Trophoblast cell (in vitro differentiated cells and primary cell): Measurements from ENCODE around the gene STK10.
A peak's percentile ranks its signal among the peaks of the same experiment; 100 is the strongest.

ENCODE experiments used
- DNase-seq, 2 donors: peaks; one replicate each; pipeline ENCODE4 v3.0.0-alpha.2; 2016
- H2AFZ ChIP-seq: 2 replicates; pipeline ENCODE4 v1.6.1; 2013; ENCODE audit warnings: low read length, moderate library complexity, mild to moderate bottlenecking; ENCODE audit not compliant: insufficient read depth, poor library complexity
- H2AK5ac ChIP-seq: 2 replicates; pipeline ENCODE4 v1.6.1; 2013; ENCODE audit warnings: mild to moderate bottlenecking, low read length
- H2BK120ac ChIP-seq: 2 replicates; pipeline ENCODE4 v1.6.1; 2013; ENCODE audit warnings: low read length, mild to moderate bottlenecking, moderate library complexity; ENCODE audit not compliant: insufficient read depth, poor library complexity
- H2BK12ac ChIP-seq: 2 replicates; pipeline ENCODE4 v1.6.1; 2013; ENCODE audit warnings: mild to moderate bottlenecking, low read length, moderate library complexity
- H2BK5ac ChIP-seq: 2 replicates; pipeline ENCODE4 v1.6.1; 2013; ENCODE audit warnings: low read length, low read depth, moderate library complexity, mild to moderate bottlenecking; ENCODE audit not compliant: poor library complexity
- H3K14ac ChIP-seq: 2 replicates; pipeline ENCODE4 v1.6.1; 2013; ENCODE audit warnings: mild to moderate bottlenecking, low read length
- H3K18ac ChIP-seq: 2 replicates; pipeline ENCODE4 v1.6.1; 2013; ENCODE audit warnings: mild to moderate bottlenecking, low read length
- H3K23ac ChIP-seq: 2 replicates; pipeline ENCODE4 v1.6.1; 2013; ENCODE audit warnings: low read length
- H3K27ac ChIP-seq: 2 replicates; pipeline ENCODE4 v1.5.1; 2013; ENCODE audit warnings: low read depth, mild to moderate bottlenecking, inconsistent platforms, low read length, moderate library complexity
- H3K27me3 ChIP-seq: 2 replicates; pipeline ENCODE4 v1.6.1; 2013; ENCODE audit warnings: inconsistent platforms, mild to moderate bottlenecking, low read length, moderate library complexity; ENCODE audit not compliant: insufficient read depth
- H3K36me3 ChIP-seq, 2 experiments: 1 replicate in 1 of 2; 2 replicates in 1 of 2; pipeline ENCODE4 v1.6.1; 2013; ENCODE audit warnings: low read length in 2 of 2, mild to moderate bottlenecking in 2 of 2, moderate library complexity in 1 of 2; ENCODE audit not compliant: insufficient read depth in 2 of 2, control insufficient read depth in 1 of 2
- H3K4ac ChIP-seq: 2 replicates; pipeline ENCODE4 v1.6.1; 2013; ENCODE audit warnings: low read depth, mild to moderate bottlenecking, low read length, moderate library complexity
- H3K4me1 ChIP-seq, 2 experiments: 1 replicate in 1 of 2; 2 replicates in 1 of 2; pipeline ENCODE4 v1.6.1; 2013; ENCODE audit warnings: low read length in 2 of 2, mild to moderate bottlenecking in 2 of 2, moderate library complexity in 1 of 2; ENCODE audit not compliant: insufficient read depth in 2 of 2, control insufficient read depth in 1 of 2
- H3K4me2 ChIP-seq: 2 replicates; pipeline ENCODE4 v1.6.1; 2013; ENCODE audit warnings: inconsistent platforms, mild to moderate bottlenecking, low read length, moderate library complexity
- H3K4me3 ChIP-seq: 2 replicates; pipeline ENCODE4 v1.5.1; 2013; ENCODE audit warnings: mild to moderate bottlenecking, low read depth, low read length, inconsistent platforms
- H3K79me1 ChIP-seq: one replicate; pipeline ENCODE4 v1.6.1; 2013; ENCODE audit warnings: low read length
- H3K79me2 ChIP-seq: 2 replicates; pipeline ENCODE4 v1.6.1; 2013; ENCODE audit warnings: low read length, mild to moderate bottlenecking; ENCODE audit not compliant: control insufficient read depth, insufficient read depth, poor library complexity
- H3K9ac ChIP-seq: 2 replicates; pipeline ENCODE4 v1.6.1; 2013; ENCODE audit warnings: mild to moderate bottlenecking, low read length
- H3K9me3 ChIP-seq: 2 replicates; pipeline ENCODE4 v1.6.1; 2013; ENCODE audit warnings: low read depth, mild to moderate bottlenecking, control low read depth, inconsistent platforms, low read length; ENCODE audit not compliant: insufficient read depth
- H4K12ac ChIP-seq: 2 replicates; pipeline ENCODE4 v1.6.1; 2013; ENCODE audit warnings: low read depth, mild to moderate bottlenecking, low read length, moderate library complexity
- H4K8ac ChIP-seq: 2 replicates; pipeline ENCODE4 v1.6.1; 2013; ENCODE audit warnings: low read depth, mild to moderate bottlenecking, low read length, moderate library complexity
- H4K91ac ChIP-seq: one replicate; pipeline ENCODE4 v1.6.1; 2013; ENCODE audit warnings: low read depth, mild to moderate bottlenecking, low read length, moderate library complexity
- WGBS: extraction: QIAGEN DNeasy Blood & Tissue Kit; methylation state at CpG from one replicate; pipeline ENCODE4 v1.1.7; 2013; ENCODE audit warnings: missing lambda C conversion rate; ENCODE audit not compliant: insufficient read length, insufficient coverage; ENCODE audit errors: extremely low coverage; 5-methylcytosine and 5-hydroxymethylcytosine counted together

STK10 gene

GRCh38 chr5:172172912-172173563, 15.0 kb downstream of the STK10 start:
- H3K9me3 ChIP-seq, result no peaks in the 10 kb centered on the region
- WGBS, result no CpG with 5 or more reads among the region's 12 CpGs
- H3K79me2 ChIP-seq, result peaks cover 13% of the 10 kb centered on the region
- H2BK5ac ChIP-seq, result no peak overlapping the region
- H3K4me3 ChIP-seq, result no peak overlapping the region
- peak overlapping the region; percentile 17 for H3K18ac ChIP-seq
- no peak overlapping the region for H4K12ac ChIP-seq
- H4K91ac ChIP-seq, result no peak overlapping the region
- no peak overlapping the region for H2BK12ac ChIP-seq
- H3K79me1 ChIP-seq, result no peaks in the 10 kb centered on the region
- H3K4me1 ChIP-seq, result peaks cover 18 to 22% of the 10 kb centered on the region in 2 experiments
- H4K8ac ChIP-seq, result peak overlapping the region; percentile 9
- H2BK120ac ChIP-seq, result no peak overlapping the region
- no peak overlapping the region for H2AFZ ChIP-seq
- H3K27me3 ChIP-seq, result no peaks in the 10 kb centered on the region
- H3K23ac ChIP-seq, result no peak overlapping the region
- H3K4ac ChIP-seq, result peak overlapping the region; percentile 29
- H3K36me3 ChIP-seq, result peaks cover 0 to 11% of the 10 kb centered on the region in 2 experiments
- DNase-seq, result peak; percentile 79 to 87
- H3K9ac ChIP-seq, result peak overlapping the region; percentile 11
- no peak overlapping the region for H3K4me2 ChIP-seq
- H2AK5ac ChIP-seq, result no peak overlapping the region
- H3K14ac ChIP-seq, result no peak overlapping the region
- H3K27ac ChIP-seq, result no peak overlapping the region

- Histone ChIP-seq H3K9me3 (no peaks in the 10 kb centered on the region), H3K9ac (no peak overlapping the region), H3K27ac (no peak overlapping the region), H3K18ac (no peak overlapping the region), H2BK12ac (no peak overlapping the region), H3K36me3 (peaks cover 0 to 11% of the 10 kb centered on the region in 2 experiments), H4K12ac (no peak overlapping the region), H3K79me1 (no peaks in the 10 kb centered on the region), H3K4me2 (no peak overlapping the region), H4K8ac (no peak overlapping the region), H3K27me3 (no peaks in the 10 kb centered on the region), H3K4me3 (no peak overlapping the region), H3K4ac (no peak overlapping the region), H4K91ac (no peak overlapping the region), H3K23ac (no peak overlapping the region), H3K14ac (no peak overlapping the region), H2BK120ac (no peak overlapping the region), H2AK5ac (no peak overlapping the region), H3K4me1 (peaks cover 18 to 22% of the 10 kb centered on the region in 2 experiments), H2BK5ac (no peak overlapping the region), H3K79me2 (peaks cover 13% of the 10 kb centered on the region), H2AFZ (no peak overlapping the region)
- no peak for DNase-seq
- no CpG with 5 or more reads among the region's 8 CpGs for whole genome bisulfite sequencing
These were observed 16.9 kb downstream of the STK10 start for GRCh38 chr5:172171118-172171517.

- Histone ChIP-seq H4K12ac (no peak overlapping the region), H3K27ac (no peak overlapping the region), H2BK120ac (no peak overlapping the region), H3K9me3 (no peaks in the 10 kb centered on the region), H3K79me2 (peaks cover 10% of the 10 kb centered on the region), H3K36me3 (peaks cover 3 to 11% of the 10 kb centered on the region in 2 experiments), H3K23ac (no peak overlapping the region), H2BK5ac (no peak overlapping the region), H4K91ac (no peak overlapping the region), H3K4me3 (no peak overlapping the region), H4K8ac (no peak overlapping the region), H3K14ac (no peak overlapping the region), H3K79me1 (no peaks in the 10 kb centered on the region), H2BK12ac (no peak overlapping the region), H3K9ac (no peak overlapping the region), H3K4me1 (peaks cover 18% of the 10 kb centered on the region in 2 experiments), H2AFZ (no peak overlapping the region), H3K4me2 (no peak overlapping the region), H3K4ac (no peak overlapping the region), H3K18ac (no peak overlapping the region), H3K27me3 (no peaks in the 10 kb centered on the region), H2AK5ac (no peak overlapping the region)
- DNase-seq, result no peak
- no CpG with 5 or more reads among the region's 9 CpGs for WGBS
These were observed 17.7 kb downstream of the STK10 start for GRCh38 chr5:172170251-172170701.

- Histone ChIP-seq H2AFZ (no peak overlapping the region), H3K9ac (no peak overlapping the region), H4K12ac (no peak overlapping the region), H4K8ac (no peak overlapping the region), H3K9me3 (no peaks in the 10 kb centered on the region), H4K91ac (no peak overlapping the region), H3K4ac (no peak overlapping the region), H2BK12ac (no peak overlapping the region), H2AK5ac (no peak overlapping the region), H2BK5ac (no peak overlapping the region), H3K4me1 (peaks cover 8% of the 10 kb centered on the region in 2 experiments), H3K79me1 (no peaks in the 10 kb centered on the region), H3K4me2 (no peak overlapping the region), H3K23ac (no peak overlapping the region), H3K36me3 (peaks cover 5 to 11% of the 10 kb centered on the region in 2 experiments), H3K79me2 (peaks cover 13% of the 10 kb centered on the region), H3K27ac (no peak overlapping the region), H3K4me3 (no peak overlapping the region), H3K14ac (no peak overlapping the region), H3K27me3 (no peaks in the 10 kb centered on the region), H3K18ac (no peak overlapping the region), H2BK120ac (no peak overlapping the region)
- no peak for DNase-seq
- no CpG with 5 or more reads among the region's 2 CpGs for WGBS
These were observed 18.8 kb downstream of the STK10 start for GRCh38 chr5:172169216-172169615.
